ENCODE data around the gene ACCS.

ACCS gene

GRCh38 chr11:44112091-44112821, 46.2 kb downstream of the ACCS start:
- DNase-seq (ENCODE audit: insufficient read length, low spot score) (no peak), FAIRE-seq (no peak)
- TF ChIP-seq, protein P1, sequence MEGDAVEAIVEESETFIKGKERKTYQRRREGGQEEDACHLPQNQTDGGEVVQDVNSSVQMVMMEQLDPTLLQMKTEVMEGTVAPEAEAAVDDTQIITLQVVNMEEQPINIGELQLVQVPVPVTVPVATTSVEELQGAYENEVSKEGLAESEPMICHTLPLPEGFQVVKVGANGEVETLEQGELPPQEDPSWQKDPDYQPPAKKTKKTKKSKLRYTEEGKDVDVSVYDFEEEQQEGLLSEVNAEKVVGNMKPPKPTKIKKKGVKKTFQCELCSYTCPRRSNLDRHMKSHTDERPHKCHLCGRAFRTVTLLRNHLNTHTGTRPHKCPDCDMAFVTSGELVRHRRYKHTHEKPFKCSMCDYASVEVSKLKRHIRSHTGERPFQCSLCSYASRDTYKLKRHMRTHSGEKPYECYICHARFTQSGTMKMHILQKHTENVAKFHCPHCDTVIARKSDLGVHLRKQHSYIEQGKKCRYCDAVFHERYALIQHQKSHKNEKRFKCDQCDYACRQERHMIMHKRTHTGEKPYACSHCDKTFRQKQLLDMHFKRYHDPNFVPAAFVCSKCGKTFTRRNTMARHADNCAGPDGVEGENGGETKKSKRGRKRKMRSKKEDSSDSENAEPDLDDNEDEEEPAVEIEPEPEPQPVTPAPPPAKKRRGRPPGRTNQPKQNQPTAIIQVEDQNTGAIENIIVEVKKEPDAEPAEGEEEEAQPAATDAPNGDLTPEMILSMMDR (IDR thresholded peaks at IDR 0.05; ENCODE audit: insufficient read depth, missing control alignments), result no peak

DNA sequence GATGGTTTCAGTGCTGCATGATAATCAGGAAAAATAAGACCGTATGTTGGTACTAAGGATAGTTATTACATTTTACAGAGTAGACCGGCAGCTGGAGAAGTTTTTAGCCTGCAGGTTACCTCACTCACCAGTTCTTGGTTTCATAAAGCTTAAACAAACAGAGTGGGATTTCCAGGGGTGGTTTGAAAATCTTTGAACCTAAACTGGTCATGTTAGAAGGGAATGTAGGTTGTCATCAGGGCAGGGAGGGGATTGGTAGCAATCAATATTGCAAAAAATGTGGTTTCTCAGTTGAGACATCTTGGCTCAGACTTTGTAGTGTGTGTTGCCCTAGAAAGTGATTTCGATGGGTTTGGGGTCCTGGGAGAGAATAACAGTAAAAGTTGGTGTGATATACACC, 46.9 kb downstream of the ACCS start:
- FAIRE-seq, result no peak
- TF ChIP-seq, protein P1 (IDR thresholded peaks at IDR 0.05; ENCODE audit: insufficient read depth, missing control alignments), result no peak
- DNase-seq (ENCODE audit: insufficient read length, low spot score), result no peak

GRCh38 chr11:44113572-44113971, 47.5 kb downstream of the ACCS start:
- FAIRE-seq, result no peak
- DNase-seq (ENCODE audit: insufficient read length, low spot score), result no peak
- TF ChIP-seq, protein P1 (IDR thresholded peaks at IDR 0.05; ENCODE audit: insufficient read depth, missing control alignments), result no peak

GRCh38 chr11:44116234-44116830, 50.3 kb downstream of the ACCS start:
- DNase-seq (ENCODE audit: insufficient read length, low spot score) (no peak), FAIRE-seq (no peak)
- TF ChIP-seq, protein P1 (IDR thresholded peaks at IDR 0.05; ENCODE audit: insufficient read depth, missing control alignments), result no peak

DNA sequence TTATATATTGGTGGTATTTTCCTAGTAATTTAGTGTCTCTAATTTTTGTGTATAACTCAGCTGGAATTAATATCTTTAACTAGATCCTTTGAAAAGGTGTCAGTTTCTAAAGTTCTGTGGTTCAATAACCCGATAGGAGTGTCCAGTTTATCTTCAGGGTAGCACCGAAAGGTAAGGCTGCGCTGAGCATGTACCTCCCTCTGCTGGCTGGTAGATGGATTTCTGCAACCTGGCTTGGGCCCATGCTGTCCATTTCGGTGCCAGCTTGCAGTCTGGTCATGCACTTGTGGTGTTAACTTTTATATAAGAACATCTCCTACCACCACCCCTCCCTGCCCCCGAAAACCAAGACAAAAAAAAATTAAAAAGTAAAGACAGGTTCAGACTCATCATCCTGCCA, 54.1 kb downstream of the ACCS start:
- TF ChIP-seq, protein P1 (IDR thresholded peaks at IDR 0.05; ENCODE audit: insufficient read depth, missing control alignments), result peak; percentile 31
- FAIRE-seq (no peak), DNase-seq (ENCODE audit: insufficient read length, low spot score) (no peak)

GRCh38 chr11:44125598-44125997, 59.5 kb downstream of the ACCS start:
- FAIRE-seq, result no peak

More at GRCh38 chr11:44125598-44125997, 59.5 kb downstream of the ACCS start:
- TF ChIP-seq, protein P1 (IDR thresholded peaks at IDR 0.05; ENCODE audit: insufficient read depth, missing control alignments), result no peak
- no peak for DNase-seq (ENCODE audit: insufficient read length, low spot score)
